HG02763 (cell line): ENCODE results near the gene ZFPM1.

Experiments
- ATAC-seq: cut with Tn5 transposase; IDR thresholded peaks from one replicate; pipeline ENCODE4 v1.9.1; 2021; ENCODE audit warnings: mild to moderate bottlenecking, moderate library complexity; ENCODE audit not compliant: unreplicated experiment

ZFPM1 gene

DNA sequence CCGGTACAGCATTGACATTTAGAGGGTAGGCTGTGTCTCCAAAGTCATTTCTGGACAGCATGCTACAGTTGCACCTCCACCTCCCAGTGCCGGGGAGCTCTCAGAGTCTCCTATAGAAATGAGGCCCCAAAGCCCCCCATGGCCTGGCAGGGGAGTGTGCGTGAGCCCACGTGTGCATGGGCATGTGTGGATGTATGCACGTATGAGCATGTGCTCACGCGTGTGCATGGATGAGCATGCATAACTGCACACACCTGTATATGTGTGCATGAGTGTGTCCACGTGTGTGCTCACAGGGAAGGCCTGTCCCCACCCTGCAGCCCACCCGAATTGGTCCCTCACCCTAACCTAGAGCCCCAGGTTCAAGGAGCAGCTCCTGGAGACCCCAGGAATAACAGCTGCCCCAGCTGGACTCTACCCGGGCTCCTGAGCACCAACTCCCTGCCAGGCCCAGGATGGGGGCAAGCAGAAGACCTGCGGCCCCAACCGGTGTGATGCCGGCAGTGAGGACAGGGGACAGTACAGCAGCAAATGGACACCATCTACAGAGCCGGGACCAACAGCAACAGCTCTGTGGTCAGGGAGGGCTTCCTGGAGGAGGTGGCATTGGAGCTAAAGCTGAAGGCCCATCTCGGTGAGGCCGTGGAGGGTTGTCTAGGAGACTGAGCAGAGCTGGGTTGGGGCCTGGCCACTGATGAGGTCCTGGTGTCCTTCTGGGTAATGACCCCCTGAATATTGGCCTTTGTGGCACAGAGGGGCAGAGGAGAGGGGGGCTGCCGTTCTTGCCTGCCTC, 35.2 kb upstream of the ZFPM1 start:
- no peak for ATAC-seq

- ATAC-seq: no peak
Observed at GRCh38 chr16:88418869-88419268, 34.2 kb upstream of the ZFPM1 start.

DNA sequence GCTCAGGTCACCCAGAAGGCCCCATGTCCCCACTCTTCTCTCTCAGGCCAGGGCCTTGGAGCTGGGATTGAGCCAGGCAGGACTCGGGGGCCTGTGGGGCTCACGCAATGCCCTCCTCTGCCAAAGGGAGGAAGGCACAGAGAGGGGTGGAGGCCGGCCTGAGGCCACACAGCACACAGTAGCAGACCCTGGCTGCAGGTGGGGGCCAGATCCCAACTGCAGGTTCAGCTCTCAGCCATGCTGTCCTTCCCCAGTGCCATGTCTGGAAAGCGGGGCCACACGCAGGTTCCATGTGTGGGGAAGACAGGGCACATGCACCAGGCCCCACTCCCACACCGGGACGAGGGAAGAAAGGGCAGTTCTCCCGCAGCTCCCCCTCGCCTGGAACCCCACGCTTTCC, 33.3 kb upstream of the ZFPM1 start:
- ATAC-seq: no peak

- no peak for ATAC-seq
Observed at GRCh38 chr16:88420496-88420895, 32.6 kb upstream of the ZFPM1 start.

DNA sequence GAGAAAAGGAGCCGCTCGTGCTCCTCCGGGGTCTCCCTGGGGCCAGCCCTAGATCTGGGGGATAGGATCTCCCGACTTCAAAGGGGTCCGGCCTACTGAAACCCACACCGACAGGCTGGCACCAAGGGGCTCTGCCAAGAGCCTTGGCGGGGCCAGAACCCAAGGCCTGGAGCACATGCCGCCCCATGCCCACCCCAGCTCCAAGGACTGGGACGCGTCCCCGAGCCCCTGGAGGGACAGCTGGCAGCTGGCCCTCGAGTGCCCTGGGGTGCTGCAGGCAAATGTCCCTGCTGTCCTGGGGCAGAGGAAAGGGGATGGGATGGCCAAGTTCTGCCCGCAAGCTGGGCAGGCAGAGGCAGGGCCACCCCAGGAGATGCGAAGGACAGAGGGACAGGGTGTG, 31.8 kb upstream of the ZFPM1 start:
- no peak for ATAC-seq

DNA sequence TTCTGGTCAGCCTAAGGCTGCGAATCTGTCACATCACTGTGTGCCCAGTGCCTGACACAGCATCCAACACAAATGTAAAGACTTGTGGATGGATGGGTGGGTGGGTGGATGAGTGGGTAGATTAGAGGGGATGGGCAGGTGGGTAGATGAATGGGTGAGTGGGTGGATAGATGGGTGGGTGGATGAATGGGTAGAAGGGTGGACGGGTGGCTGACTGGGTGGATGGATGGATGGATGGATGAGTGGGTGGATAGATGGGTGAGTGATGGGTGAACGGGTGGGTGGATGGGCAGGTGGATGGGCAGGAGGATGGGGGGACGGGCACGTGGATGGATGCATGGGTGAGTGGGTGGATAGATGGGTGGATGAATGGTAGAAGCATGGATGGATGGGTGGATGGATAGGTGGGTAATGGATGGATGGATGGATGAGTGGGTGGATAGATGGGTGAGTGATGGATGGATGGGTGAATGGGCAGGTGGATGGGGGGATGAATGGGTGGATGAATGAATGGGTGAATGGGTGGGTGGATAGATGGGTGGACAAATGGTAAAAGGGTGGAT, 31.1 kb upstream of the ZFPM1 start:
- no peak for ATAC-seq

GRCh38 chr16:88422733-88423447, 30.2 kb upstream of the ZFPM1 start:
- no peak for ATAC-seq

- ATAC-seq: no peak
Observed at GRCh38 chr16:88423448-88423850, 29.6 kb upstream of the ZFPM1 start.

DNA sequence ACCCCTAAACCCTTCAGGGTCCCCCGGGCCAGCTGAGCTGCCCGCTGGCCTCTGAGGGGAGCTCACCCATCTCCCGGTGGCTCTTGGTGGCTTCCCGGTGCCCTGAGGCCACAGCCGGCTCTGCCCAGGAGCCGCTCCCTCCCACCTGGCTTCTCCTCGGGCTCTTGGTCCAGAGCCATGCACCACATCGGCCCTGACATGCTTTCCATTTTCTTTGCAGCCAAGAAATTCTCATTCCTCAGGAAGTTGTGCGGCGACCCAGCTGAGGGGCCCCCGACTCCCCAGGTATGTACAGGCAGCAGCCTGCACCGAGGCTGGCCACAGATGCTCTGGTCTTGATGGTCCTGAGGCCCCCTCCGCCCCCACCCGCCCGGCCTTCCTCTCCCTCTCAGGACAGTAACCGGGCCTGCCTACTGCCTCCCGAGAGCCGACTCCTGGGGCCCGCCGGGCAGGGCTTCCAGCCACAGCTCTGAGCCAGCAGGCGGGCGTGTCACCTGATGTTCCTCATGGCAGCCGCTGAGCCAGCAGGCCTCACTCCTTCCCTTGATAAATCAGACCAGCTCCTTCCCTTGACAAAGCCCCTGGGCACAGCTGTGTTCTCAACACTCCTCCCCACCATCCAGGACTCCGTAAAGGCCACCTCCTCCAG, 28.4 kb upstream of the ZFPM1 start:
- no peak for ATAC-seq

GRCh38 chr16:88426018-88426417, 27.1 kb upstream of the ZFPM1 start:
- ATAC-seq: no peak

DNA sequence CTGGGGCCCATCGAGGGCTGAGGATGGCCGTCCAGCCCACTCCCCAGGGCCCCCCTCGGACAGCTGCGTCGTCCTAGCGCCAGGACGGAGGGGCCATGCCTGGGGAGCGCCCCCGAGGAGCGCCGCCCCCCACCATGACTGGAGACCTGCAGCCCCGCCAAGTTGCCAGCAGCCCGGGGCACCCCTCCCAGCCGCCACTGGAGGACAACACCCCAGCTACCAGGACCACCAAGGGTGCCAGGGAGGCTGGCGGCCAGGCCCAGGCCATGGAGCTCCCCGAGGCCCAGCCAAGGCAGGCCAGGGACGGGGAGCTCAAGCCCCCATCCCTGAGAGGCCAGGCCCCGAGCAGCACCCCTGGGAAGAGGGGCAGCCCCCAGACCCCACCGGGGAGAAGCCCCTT, 25.7 kb upstream of the ZFPM1 start:
- ATAC-seq: no peak

DNA sequence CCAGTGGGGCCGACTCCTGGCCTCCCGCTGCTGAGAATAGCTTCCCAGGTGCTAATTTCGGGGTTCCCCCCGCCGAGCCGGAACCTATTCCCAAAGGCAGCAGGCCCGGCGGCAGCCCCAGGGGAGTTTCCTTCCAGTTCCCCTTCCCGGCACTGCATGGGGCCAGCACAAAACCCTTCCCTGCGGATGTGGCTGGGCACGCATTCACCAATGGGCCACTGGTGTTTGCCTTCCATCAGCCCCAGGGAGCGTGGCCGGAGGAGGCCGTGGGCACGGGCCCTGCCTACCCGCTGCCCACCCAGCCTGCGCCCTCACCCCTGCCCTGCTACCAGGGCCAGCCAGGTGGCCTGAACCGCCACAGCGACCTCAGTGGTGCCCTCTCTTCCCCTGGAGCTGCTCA, 24.9 kb upstream of the ZFPM1 start:
- no peak for ATAC-seq

- ATAC-seq: no peak
Observed at GRCh38 chr16:88428616-88429386, 24.3 kb upstream of the ZFPM1 start.

- ATAC-seq: no peak
Observed at GRCh38 chr16:88429387-88430184, 23.5 kb upstream of the ZFPM1 start.

DNA sequence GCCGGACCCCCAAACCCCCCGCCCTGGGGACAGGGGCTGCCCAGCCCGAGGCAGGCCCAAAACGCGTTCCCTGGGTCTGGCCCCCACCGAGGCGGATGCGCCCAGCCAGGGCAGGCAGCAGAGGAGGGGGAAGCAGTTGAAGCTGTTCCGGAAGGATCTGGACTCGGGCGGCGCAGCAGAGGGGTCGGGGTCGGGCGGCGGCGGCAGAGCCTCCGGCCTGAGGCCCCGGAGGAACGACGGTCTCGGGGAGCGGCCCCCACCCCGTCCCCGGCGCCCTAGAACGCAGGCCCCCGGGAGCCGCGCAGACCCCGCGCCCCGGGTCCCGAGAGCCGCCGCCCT, 22.9 kb upstream of the ZFPM1 start:
- ATAC-seq: no peak

GRCh38 chr16:88430524-88431446, 22.3 kb upstream of the ZFPM1 start:
- ATAC-seq: no peak

DNA sequence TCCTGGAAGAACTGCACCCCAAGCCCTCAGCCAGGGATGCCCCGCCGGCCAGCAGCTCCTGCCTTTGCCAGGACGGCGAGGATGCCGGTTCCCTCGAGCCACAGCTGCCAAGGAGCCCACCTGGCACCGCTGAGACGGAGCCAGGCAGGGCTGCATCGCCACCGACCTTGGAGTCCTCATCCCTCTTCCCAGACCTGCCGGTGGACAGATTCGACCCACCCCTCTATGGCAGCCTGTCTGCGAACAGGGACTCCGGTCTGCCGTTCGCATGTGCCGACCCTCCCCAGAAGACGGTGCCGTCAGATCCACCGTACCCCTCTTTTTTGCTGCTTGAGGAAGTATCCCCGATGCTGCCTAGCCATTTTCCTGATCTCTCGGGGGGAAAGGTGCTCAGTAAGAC, 21.4 kb upstream of the ZFPM1 start:
- ATAC-seq: no peak

DNA sequence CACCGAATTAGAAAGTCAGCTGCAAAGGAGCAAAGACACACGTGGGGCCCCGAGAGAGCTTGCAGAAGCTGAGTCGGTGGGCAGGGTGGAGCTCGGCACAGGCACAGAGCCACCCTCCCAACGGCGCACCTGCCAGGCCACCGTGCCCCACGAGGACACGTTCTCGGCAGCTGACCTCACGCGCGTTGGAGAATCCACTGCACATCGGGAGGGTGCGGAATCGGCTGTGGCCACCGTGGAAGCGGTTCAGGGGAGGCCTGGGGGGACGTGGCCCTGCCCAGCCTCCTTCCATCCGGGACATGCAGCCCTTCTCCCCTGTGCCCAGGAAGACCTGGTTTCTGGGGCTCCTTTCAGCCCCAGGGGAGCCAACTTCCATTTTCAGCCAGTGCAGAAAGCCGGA, 20.9 kb upstream of the ZFPM1 start:
- ATAC-seq: no peak

DNA sequence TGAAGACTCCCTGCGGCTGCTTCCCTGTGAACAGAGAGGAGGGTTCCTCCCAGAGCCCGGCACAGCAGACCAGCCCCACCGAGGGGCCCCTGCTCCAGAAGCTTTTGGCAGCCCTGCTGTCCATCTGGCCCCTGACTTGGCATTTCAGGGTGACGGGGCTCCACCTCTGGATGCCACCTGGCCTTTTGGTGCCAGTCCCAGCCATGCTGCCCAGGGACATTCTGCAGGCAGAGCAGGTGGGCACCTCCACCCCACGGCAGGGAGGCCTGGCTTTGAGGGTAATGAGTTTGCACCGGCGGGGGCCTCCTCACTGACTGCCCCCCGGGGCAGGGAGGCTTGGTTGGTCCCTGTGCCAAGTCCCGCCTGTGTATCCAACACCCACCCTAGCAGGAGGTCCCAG, 20.3 kb upstream of the ZFPM1 start:
- no peak for ATAC-seq
